HG03280 (cell line): ENCODE data around the gene ACBD6.

Experiments used
- ATAC-seq: cut with Tn5 transposase; IDR thresholded peaks from one replicate; pipeline ENCODE4 v1.9.1; 2021; ENCODE audit warnings: mild to moderate bottlenecking, moderate library complexity; ENCODE audit not compliant: unreplicated experiment

The ACBD6 gene

GRCh38 chr1:180376800-180377199, 125.6 kb downstream of the ACBD6 start:
- ATAC-seq = no peak

GRCh38 chr1:180376253-180376652, 126.1 kb downstream of the ACBD6 start:
- ATAC-seq = no peak

- no peak for ATAC-seq
Observed at GRCh38 chr1:180372728-180373127, 129.6 kb downstream of the ACBD6 start.

GRCh38 chr1:180370597-180370996, 131.8 kb downstream of the ACBD6 start:
- ATAC-seq = no peak

- no peak for ATAC-seq
Observed at GRCh38 chr1:180370188-180370587, 132.2 kb downstream of the ACBD6 start.

- no peak for ATAC-seq
Observed at GRCh38 chr1:180369061-180369460, 133.3 kb downstream of the ACBD6 start.

- ATAC-seq = no peak
Observed at GRCh38 chr1:180366371-180367068, 135.9 kb downstream of the ACBD6 start.

GRCh38 chr1:180365039-180365438, 137.3 kb downstream of the ACBD6 start:
- no peak for ATAC-seq

GRCh38 chr1:180363246-180363995, 139.0 kb downstream of the ACBD6 start:
- no peak for ATAC-seq

GRCh38 chr1:180360333-180361075, 141.9 kb downstream of the ACBD6 start:
- no peak for ATAC-seq

GRCh38 chr1:180358649-180359048, 143.7 kb downstream of the ACBD6 start:
- no peak for ATAC-seq

GRCh38 chr1:180353945-180354344, 148.4 kb downstream of the ACBD6 start:
- no peak for ATAC-seq

GRCh38 chr1:180352588-180352987, 149.8 kb downstream of the ACBD6 start:
- ATAC-seq = no peak

GRCh38 chr1:180352021-180352420, 150.4 kb downstream of the ACBD6 start:
- no peak for ATAC-seq

- no peak for ATAC-seq
Observed at GRCh38 chr1:180345148-180345547, 157.2 kb downstream of the ACBD6 start.

GRCh38 chr1:180343921-180344769, 158.2 kb downstream of the ACBD6 start:
- ATAC-seq = no peak

- ATAC-seq = no peak
Observed at GRCh38 chr1:180327089-180327488, 175.3 kb downstream of the ACBD6 start.

GRCh38 chr1:180312926-180313325, 189.5 kb downstream of the ACBD6 start:
- ATAC-seq = no peak

- no peak for ATAC-seq
Observed at GRCh38 chr1:180311011-180311730, 191.2 kb downstream of the ACBD6 start.

GRCh38 chr1:180310095-180310494, 192.3 kb downstream of the ACBD6 start:
- ATAC-seq = no peak
